SKM-1 treated with dmso at 0.1 percent for 144 hours (cell line): ENCODE measurements around the gene RIN3.

ENCODE experiments used
- DNase-seq: peaks from one replicate; lab custom pipeline; 2025; ENCODE audit not compliant: unreplicated experiment; lab: John Stamatoyannopoulos, UW

RIN3 gene

GRCh38 chr14:92573761-92574498 lies 60.3 kb downstream of the RIN3 start:
- DNase-seq: no peak

DNA sequence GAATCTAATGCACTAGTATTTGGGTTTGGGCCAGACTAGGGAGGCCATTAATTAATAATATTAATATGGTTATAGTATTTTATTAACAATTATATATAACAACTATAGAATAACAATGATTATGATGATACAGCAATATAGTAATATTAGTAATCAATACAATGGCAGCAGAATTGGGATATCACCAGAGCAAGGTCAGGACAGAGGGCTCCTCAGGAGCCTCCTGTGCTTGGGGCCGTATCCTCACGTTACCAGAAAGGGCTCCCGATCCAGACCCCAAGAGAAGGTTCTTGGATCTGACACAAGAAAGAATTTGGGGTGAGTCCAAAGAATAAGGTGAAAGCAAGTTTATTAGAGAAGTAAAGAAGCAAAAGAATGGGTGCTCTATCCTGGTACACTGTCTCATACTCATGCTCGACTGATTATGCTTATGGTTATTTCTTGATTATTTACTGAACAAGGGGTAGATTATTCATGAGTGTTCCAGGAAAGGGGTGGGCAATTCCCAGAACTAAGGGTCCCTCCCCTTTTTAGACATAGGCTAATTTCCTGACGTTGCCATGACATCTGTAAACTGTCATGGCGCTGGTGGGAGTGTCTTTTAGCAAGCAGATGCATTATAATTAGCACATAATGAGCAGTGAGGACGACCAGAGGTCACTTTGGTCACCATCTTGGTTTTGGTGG lies 61.6 kb downstream of the RIN3 start:
- no peak for DNase-seq

GRCh38 chr14:92575748-92576303 lies 62.2 kb downstream of the RIN3 start:
- DNase-seq: no peak

DNA sequence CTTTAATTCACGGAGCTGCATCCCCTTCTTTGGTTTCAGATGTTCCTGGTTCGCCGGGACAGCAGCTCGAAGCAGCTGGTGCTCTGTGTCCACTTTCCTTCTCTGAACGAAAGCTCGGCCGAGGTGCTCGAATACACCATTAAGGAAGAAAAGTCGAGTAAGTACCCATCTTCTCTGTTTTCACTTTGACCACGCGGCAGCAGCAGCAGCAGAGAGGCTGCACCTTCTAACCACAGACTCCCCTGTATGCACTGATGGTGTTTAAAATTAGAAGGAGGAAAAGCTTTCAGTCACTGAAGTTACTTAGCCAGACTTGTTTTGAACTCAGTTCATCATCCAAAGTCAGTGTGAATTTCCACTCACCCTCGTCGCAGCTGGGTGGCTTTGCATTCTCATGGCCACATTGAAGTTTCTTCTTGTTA lies 63.8 kb downstream of the RIN3 start:
- DNase-seq: no peak

DNA sequence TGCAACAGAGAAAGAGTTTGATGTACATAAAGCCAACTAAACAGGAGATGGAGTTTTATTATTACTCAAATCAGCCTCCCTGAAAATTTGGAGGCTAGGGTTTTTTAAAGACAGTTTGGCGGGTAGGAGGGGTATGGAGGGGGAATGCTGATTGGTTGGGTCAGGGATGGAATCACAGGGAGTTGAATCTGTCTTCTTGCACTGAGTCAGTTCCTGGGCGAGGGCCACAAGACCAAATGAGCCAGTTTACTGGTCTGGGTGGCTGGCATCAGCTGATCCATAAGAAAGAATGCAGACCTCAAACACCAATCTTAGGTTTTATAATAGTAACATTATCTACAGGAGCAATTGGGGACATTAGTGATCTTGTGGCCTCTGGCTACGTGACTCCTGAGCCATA lies 64.9 kb downstream of the RIN3 start:
- no peak for DNase-seq

- DNase-seq: no peak
These were observed 65.8 kb downstream of the RIN3 start for GRCh38 chr14:92579244-92579936.

DNA sequence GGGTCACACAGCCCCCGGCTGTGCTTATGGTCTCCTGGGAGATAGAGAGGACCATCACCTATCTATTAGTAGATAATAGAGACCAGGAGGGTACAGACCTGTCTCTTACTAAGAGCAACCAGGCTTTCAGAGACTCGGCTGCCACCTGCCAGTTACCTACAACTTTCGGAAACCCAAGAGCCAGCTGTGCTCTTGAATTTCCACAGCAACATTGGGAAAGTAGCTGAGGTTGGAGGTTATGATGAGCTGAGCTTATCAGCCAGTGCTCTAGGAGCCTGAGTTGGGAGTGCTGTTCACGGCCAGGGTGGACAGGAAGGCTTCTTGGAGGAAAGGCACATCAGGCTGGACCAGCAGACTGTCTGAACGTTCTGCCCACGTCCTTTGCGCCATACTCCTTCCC lies 67.6 kb downstream of the RIN3 start:
- no peak for DNase-seq

DNA sequence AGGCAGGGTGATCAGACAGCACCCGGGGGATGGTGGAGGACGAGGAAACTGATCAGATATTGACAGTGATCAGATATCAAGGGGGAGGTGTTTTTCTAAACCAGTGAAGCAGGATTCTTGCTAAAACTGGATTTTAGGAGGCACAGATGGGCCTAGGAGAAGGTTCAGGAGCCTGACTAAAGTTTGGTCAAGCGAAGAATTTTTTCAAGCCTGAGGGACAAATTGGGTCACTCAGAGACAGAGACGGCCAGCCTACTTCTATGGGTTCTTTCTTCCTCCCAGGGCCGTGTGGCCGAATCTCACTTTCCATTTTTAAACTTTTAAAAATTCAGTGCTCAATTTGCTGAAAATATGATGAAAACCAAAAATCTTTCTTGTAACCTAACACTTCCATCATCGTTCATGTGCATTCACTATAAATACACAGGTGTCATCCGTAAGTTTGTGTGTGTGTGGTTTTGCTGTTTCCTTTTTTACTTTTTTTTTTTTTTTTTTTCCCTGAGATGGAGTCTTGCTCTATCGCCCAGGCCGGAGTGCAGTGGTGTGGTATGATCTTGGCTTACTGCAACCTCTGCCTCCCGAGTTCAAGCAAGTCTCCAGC lies 68.5 kb downstream of the RIN3 start:
- DNase-seq: no peak

- no peak for DNase-seq
These were observed 69.3 kb downstream of the RIN3 start for GRCh38 chr14:92582706-92583452.

GRCh38 chr14:92584220-92584619 lies 70.6 kb downstream of the RIN3 start:
- no peak for DNase-seq

DNA sequence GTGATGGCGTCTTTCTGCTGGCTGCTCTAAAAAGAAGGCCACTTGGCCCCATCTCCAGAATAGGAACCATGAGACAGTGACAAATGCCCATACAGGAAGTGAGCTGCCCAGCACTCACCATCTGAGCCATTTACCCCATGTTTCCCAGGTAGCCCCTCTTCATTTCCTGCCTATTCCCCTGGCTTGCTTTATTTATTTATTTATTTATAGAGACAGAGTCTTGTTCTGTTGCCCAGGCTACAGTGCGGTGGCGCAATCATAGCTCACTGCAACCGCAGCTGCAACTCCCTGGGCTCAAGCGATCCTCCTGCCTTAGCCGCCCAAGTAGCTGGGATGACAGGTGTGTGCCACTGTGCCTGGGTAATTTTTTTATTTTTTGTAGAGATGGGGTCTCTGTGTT lies 71.2 kb downstream of the RIN3 start:
- peak; percentile 47 for DNase-seq

- peak; percentile 47 for DNase-seq
These were observed 72.7 kb downstream of the RIN3 start for GRCh38 chr14:92585981-92586937.

DNA sequence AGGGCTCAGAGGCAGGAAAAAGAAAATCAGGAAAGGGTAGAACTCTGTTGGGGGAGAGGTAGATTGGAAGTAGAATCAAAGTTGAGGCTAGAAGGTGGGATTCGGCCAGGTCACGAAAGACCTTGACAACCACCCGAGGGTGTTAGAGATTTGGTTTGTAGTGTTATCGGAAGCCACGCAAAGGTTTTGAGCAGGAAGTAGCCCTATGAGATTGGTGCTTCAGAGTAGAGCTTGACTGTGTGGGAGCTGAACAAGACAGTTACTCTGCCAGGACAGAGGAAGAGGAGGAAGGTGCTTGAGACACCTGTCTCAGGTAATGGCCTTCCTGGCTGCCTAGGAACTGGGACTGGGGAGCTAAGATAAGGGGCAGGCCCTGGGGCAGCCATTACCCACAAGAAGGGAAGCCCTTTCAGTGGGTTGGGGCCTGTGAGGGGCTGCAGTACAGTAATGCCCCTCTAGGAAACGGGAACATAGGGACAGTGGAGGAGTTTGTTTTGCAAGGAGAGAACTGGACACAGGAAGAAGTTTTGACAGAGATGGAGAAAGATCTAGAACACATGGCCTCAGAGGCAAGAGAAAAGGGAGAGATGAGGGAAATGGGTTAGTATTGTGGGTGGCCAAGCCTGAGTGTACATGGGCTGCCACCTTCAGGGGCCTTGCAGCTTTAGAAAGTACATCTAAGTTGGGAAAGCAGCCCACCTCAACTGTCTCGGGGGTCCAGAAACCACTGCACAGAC lies 73.5 kb downstream of the RIN3 start:
- no peak for DNase-seq

- DNase-seq: no peak
These were observed 74.1 kb downstream of the RIN3 start for GRCh38 chr14:92587700-92588085.

DNA sequence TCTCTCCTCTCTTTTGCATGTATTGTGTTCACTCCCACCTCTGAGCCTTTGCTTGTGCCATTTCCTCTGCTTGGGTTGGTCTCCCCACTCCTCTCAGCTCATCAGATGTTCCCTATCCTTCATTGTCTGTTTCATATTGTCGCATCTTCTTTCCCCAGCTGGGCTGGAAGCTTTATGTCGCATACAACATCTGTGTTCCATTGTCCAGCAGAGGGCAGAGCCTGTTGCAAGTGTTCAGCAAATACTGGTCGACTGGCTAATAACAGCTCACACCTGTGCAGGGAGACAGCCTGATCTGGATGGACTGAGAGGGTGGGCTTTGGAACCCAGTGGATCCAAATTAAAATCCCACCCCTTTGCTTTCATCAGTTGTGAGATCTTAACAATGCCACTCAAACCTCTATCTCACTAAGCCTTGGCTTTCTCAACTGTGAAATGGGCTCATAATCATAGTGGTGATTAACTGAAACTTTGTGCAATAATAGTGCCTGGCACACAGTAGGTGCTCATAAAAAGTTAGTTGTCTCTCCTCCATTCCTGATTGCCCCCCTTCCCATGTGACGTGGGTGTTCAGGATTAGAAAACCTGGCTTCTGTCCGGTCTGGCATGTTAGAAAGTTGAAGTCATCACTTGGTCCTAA lies 75.8 kb downstream of the RIN3 start:
- DNase-seq: no peak

- DNase-seq: no peak
These were observed 76.6 kb downstream of the RIN3 start for GRCh38 chr14:92590176-92590575.

GRCh38 chr14:92590941-92591340 lies 77.4 kb downstream of the RIN3 start:
- DNase-seq: no peak

DNA sequence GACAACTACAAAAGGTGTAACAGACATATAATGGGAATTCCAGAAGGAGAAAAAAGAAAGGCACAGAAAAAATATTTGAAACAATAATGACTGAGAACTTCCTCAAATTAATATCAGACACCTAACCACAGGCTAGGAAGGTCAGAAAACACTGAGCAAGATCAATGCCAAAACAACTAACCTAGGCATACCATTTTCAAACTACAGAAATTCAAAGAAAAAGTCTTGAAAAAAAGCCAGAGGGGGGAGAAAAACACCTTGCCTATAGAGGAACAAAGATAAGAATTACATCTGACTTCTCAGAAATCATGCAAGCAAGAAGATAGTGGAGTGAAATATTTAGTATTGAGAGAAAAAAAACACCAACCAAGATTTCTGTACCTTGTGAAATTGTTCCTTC lies 77.8 kb downstream of the RIN3 start:
- no peak for DNase-seq
